22Rv1 (cell line): ENCODE results near the gene TMTC1.

Experiments
- ZFX ChIP-seq: fragments of 450-650 bp; IDR thresholded peaks from 2 replicates; pipeline ENCODE4 v1.6.1; 2017; ENCODE audit warnings: antibody characterized with exemption, borderline replicate concordance
- TF ChIP-seq, protein P1 (sequence below): fragments of 450-650 bp; IDR thresholded peaks from 2 replicates; pipeline ENCODE4 v1.5.1; 2017; ENCODE audit warnings: mild to moderate bottlenecking

DNA sequence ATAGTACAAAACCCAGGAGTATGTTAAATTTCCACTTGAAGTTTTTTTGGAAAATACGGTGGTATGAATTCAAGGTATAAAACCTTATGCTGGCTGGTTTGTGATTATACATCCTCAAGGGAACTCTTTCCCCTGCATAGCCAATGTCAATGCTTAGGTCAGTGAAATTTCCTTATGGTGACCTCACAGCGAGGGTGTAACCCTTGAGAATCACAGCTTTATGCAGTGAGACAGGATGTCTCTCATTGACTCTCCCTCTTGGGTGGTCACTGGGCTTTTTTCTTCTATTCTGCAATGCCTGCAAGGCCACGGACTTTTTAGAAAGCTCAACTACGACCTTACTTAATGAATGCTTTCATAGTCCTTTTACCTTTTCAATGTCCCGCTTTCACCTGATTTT lies 64.4 kb downstream of the TMTC1 start:
- TF ChIP-seq, protein P1, sequence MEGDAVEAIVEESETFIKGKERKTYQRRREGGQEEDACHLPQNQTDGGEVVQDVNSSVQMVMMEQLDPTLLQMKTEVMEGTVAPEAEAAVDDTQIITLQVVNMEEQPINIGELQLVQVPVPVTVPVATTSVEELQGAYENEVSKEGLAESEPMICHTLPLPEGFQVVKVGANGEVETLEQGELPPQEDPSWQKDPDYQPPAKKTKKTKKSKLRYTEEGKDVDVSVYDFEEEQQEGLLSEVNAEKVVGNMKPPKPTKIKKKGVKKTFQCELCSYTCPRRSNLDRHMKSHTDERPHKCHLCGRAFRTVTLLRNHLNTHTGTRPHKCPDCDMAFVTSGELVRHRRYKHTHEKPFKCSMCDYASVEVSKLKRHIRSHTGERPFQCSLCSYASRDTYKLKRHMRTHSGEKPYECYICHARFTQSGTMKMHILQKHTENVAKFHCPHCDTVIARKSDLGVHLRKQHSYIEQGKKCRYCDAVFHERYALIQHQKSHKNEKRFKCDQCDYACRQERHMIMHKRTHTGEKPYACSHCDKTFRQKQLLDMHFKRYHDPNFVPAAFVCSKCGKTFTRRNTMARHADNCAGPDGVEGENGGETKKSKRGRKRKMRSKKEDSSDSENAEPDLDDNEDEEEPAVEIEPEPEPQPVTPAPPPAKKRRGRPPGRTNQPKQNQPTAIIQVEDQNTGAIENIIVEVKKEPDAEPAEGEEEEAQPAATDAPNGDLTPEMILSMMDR, result no peak
- no peak for TF ChIP-seq ZFX
